IMR-90 (cell line): ENCODE results near the gene EHMT1. TPM values are rescaled to one million over a fixed set of nuclear protein-coding genes. Genes with fewer than 3 reads are reported as not detected.

Experiments used
- ATAC-seq: fragments of 200-7000 bp; cut with Tn5 transposase; 2 replicates; pipeline ENCODE4 v1.9.1; 2020; ENCODE audit warnings: low read depth, mild to moderate bottlenecking, moderate library complexity
- BruUV-seq: library from RNA; stranded (reverse); fragments of 400-500 nt; replicated peaks from 2 replicates; lab custom pipeline; 2021; lab: Mats Ljungman, UMichigan
- CTCF ChIA-PET: fragments of 300-600 bp; formaldehyde crosslinking; extraction: SDS; loops from one replicate; lab custom pipeline; 2021; ENCODE audit warnings: antibody characterized with exemption; lab: Yijun Ruan, JAX
- POLR2A ChIA-PET: fragments of 300-600 bp; sonication (Branson Sonifier 250); formaldehyde crosslinking; loops from one replicate; lab custom pipeline; 2022; ENCODE audit warnings: antibody characterized with exemption; ENCODE audit not compliant: unreplicated experiment; lab: Charles Lee
- DNase-seq: peaks from one replicate; pipeline ENCODE4 v3.0.0; 2013
- H2AFZ ChIP-seq: replicated peaks from 2 replicates; pipeline ENCODE3; 2013; ENCODE audit warnings: low read length, mild to moderate bottlenecking; ENCODE audit not compliant: poor library complexity
- H2AK5ac ChIP-seq: 2 replicates; pipeline ENCODE4 v1.6.1; 2013; ENCODE audit warnings: low read depth, low read length, inconsistent platforms
- H2AK9ac ChIP-seq: replicated peaks from 2 replicates; pipeline ENCODE3; 2013; ENCODE audit warnings: mild to moderate bottlenecking, low read depth, low read length, moderate library complexity; ENCODE audit not compliant: poor library complexity
- H2BK120ac ChIP-seq: 2 replicates; pipeline ENCODE4 v1.6.1; 2013; ENCODE audit warnings: low read depth, low read length, inconsistent platforms
- H2BK15ac ChIP-seq: 3 replicates; pipeline ENCODE4 v1.6.1; 2013; ENCODE audit warnings: low read depth, low read length, inconsistent platforms
- H2BK20ac ChIP-seq: 2 replicates; pipeline ENCODE4 v1.6.1; 2013; ENCODE audit warnings: low read depth, mild to moderate bottlenecking, inconsistent platforms, low read length, moderate library complexity
- H2BK5ac ChIP-seq: 2 replicates; pipeline ENCODE4 v1.6.1; 2013; ENCODE audit warnings: mild to moderate bottlenecking, low read depth, low read length, inconsistent platforms; ENCODE audit not compliant: poor library complexity, severe bottlenecking
- H3K14ac ChIP-seq: replicated peaks from 2 replicates; pipeline ENCODE4 v1.6.1; 2013; ENCODE audit warnings: low read depth, low read length, inconsistent platforms
- H3K18ac ChIP-seq: 2 replicates; pipeline ENCODE4 v1.6.1; 2013; ENCODE audit warnings: low read depth, low read length, control low read depth
- H3K23ac ChIP-seq: 2 replicates; pipeline ENCODE4 v1.6.1; 2013; ENCODE audit warnings: low read depth, low read length, inconsistent platforms
- H3K27ac ChIP-seq: 2 replicates; pipeline ENCODE4 v1.5.1; 2013; ENCODE audit warnings: mild to moderate bottlenecking, control low read depth, low read length; ENCODE audit not compliant: insufficient read depth
- H3K27me3 ChIP-seq: 2 replicates; pipeline ENCODE4 v1.6.1; 2013; ENCODE audit warnings: low read length; ENCODE audit not compliant: control insufficient read depth, insufficient read depth
- H3K36me3 ChIP-seq: 2 replicates; pipeline ENCODE4 v1.6.1; 2013; ENCODE audit warnings: low read length, mixed read lengths; ENCODE audit not compliant: control insufficient read depth, insufficient read depth
- H3K4ac ChIP-seq: 2 replicates; pipeline ENCODE4 v1.6.1; 2013; ENCODE audit warnings: low read depth, low read length, inconsistent platforms
- H3K4me1 ChIP-seq: 2 replicates; pipeline ENCODE4 v1.6.1; 2013; ENCODE audit warnings: low read length, mixed read lengths; ENCODE audit not compliant: control insufficient read depth, insufficient read depth
- H3K4me2 ChIP-seq: 2 replicates; pipeline ENCODE4 v1.6.1; 2013; ENCODE audit warnings: low read depth, mild to moderate bottlenecking, control low read depth, low read length, moderate library complexity
- H3K4me3 ChIP-seq: 2 replicates; pipeline ENCODE4 v1.5.1; 2013; ENCODE audit warnings: low read depth, mild to moderate bottlenecking, control low read depth, low read length, moderate library complexity; ENCODE audit not compliant: insufficient read depth
- H3K56ac ChIP-seq: 2 replicates; pipeline ENCODE4 v1.6.1; 2013; ENCODE audit warnings: low read length, inconsistent platforms; ENCODE audit not compliant: insufficient read depth; ENCODE audit errors: extremely low read depth
- H3K79me1 ChIP-seq, 2 experiments: 2 replicates each; pipeline ENCODE4 v1.6.1; 2013; ENCODE audit warnings: low read length in 2 of 2, inconsistent platforms in 1 of 2, low read depth in 1 of 2
- H3K9ac ChIP-seq: 2 replicates; pipeline ENCODE4 v1.6.1; 2013; ENCODE audit warnings: low read depth, low read length, control low read depth
- H3K9me1 ChIP-seq: 2 replicates; pipeline ENCODE4 v1.6.1; 2013; ENCODE audit warnings: low read length, inconsistent platforms; ENCODE audit not compliant: insufficient read depth
- H3K9me3 ChIP-seq: 2 replicates; pipeline ENCODE4 v1.6.1; 2013; ENCODE audit warnings: low read length; ENCODE audit not compliant: control insufficient read depth, insufficient read depth
- H4K20me1 ChIP-seq: 2 replicates; pipeline ENCODE4 v1.6.1; 2013; ENCODE audit warnings: low read length, inconsistent platforms; ENCODE audit not compliant: insufficient read depth
- H4K5ac ChIP-seq: 2 replicates; pipeline ENCODE4 v1.6.1; 2013; ENCODE audit warnings: mild to moderate bottlenecking, low read depth, low read length, control low read depth
- H4K8ac ChIP-seq, 2 experiments: 2 replicates each; pipeline ENCODE4 v1.6.1; 2013; ENCODE audit warnings: low read depth in 2 of 2, low read length in 2 of 2, control low read depth in 1 of 2, inconsistent platforms in 1 of 2
- H4K91ac ChIP-seq: 2 replicates; pipeline ENCODE4 v1.6.1; 2013; ENCODE audit warnings: low read depth, low read length, inconsistent platforms; ENCODE audit not compliant: insufficient read depth
- BHLHE40 ChIP-seq: fragments of 150-350 bp; IDR thresholded peaks from 2 replicates; pipeline ENCODE4 v1.6.1; 2016; ENCODE audit warnings: mild to moderate bottlenecking, low read depth, low read length
- CEBPB ChIP-seq: IDR thresholded peaks from 2 replicates; pipeline ENCODE4 v1.6.1; 2012; ENCODE audit warnings: low read depth, low read length, improper control_type of control experiment
- FOS ChIP-seq: fragments of 150-350 bp; IDR thresholded peaks from 2 replicates; pipeline ENCODE4 v1.6.1; 2016; ENCODE audit warnings: low read depth, low read length
- MAFK ChIP-seq: IDR thresholded peaks from 2 replicates; pipeline ENCODE4 v1.6.1; 2012; ENCODE audit warnings: low read depth, low read length, improper control_type of control experiment
- MAZ ChIP-seq: IDR thresholded peaks from 2 replicates; pipeline ENCODE4 v1.6.1; 2012; ENCODE audit warnings: low read depth, mild to moderate bottlenecking, low read length, improper control_type of control experiment, moderate library complexity, borderline replicate concordance
- MXI1 ChIP-seq: IDR thresholded peaks from 2 replicates; pipeline ENCODE4 v1.6.1; 2012; ENCODE audit warnings: low read depth, mild to moderate bottlenecking, low read length, moderate library complexity, borderline replicate concordance
- POLR2A ChIP-seq: IDR thresholded peaks from 2 replicates; pipeline ENCODE4 v1.6.1; 2012; ENCODE audit warnings: mild to moderate bottlenecking, low read depth, low read length
- RAD21 ChIP-seq: IDR thresholded peaks from 2 replicates; pipeline ENCODE4 v1.6.1; 2012; ENCODE audit warnings: low read length, improper control_type of control experiment
- RCOR1 ChIP-seq: IDR thresholded peaks from 2 replicates; pipeline ENCODE4 v1.6.1; 2012; ENCODE audit warnings: mild to moderate bottlenecking, low read length, improper control_type of control experiment; ENCODE audit not compliant: insufficient replicate concordance
- RFX5 ChIP-seq: IDR thresholded peaks from 2 replicates; pipeline ENCODE4 v1.8.0; 2012; ENCODE audit warnings: low read depth, mild to moderate bottlenecking, low read length, moderate library complexity
- SMC3 ChIP-seq: fragments of 150-350 bp; IDR thresholded peaks from 2 replicates; pipeline ENCODE4 v1.6.1; 2016; ENCODE audit warnings: low read depth, mild to moderate bottlenecking, antibody characterized with exemption, low read length, moderate library complexity
- WGBS, 2 experiments: methylation state at CpG; one replicate each; pipeline versions ENCODE4 v1.1.5 to v1.1.7; 2013; ENCODE audit warnings: missing lambda C conversion rate in 2 of 2; ENCODE audit not compliant: insufficient read length in 1 of 2; ENCODE audit errors: extremely low coverage in 2 of 2; 5-methylcytosine and 5-hydroxymethylcytosine counted together
- dilution Hi-C: fragments of 300-500 bp; cut with HindIII; formaldehyde crosslinking; loops from one replicate; pipeline ENCODE4 v1.14.3; 2018; ENCODE audit warnings: low sequenced_read_pairs; ENCODE audit not compliant: unreplicated experiment
- in situ Hi-C: fragments of 300-500 bp; cut with MboI; formaldehyde crosslinking; loops from 3 replicates; pipeline ENCODE4 v1.14.3; 2019; ENCODE audit warnings: low sequenced_read_pairs, inconsistent platforms, mixed read lengths
- intact Hi-C: fragments of 100-400 bp; cut with micrococcal nuclease; formaldehyde crosslinking; loops from 2 replicates; pipeline ENCODE4 v1.10.0; 2022
- polyA plus RNA-seq, 3 experiments: library from polyadenylated mRNA; depleted of rRNA; stranded (reverse); fragments of >200 nt; gene quantifications; 2 replicates each; pipeline ENCODE4 v1.2.3, GENCODE V29; 2012; ENCODE audit warnings: low replicate concordance in 1 of 3
- total RNA-seq: library from RNA; depleted of rRNA; stranded (reverse); fragments of >200 nt; gene quantifications from 2 replicates; pipeline ENCODE4 v1.2.3, GENCODE V29; 2012
- TF ChIP-seq, protein P1 (sequence below): fragments of 150-350 bp; IDR thresholded peaks from 2 replicates; pipeline ENCODE4 v1.6.1; 2016; ENCODE audit warnings: low read depth, mild to moderate bottlenecking, low read length, moderate library complexity, borderline replicate concordance
- TF ChIP-seq, protein P2 (sequence below): conservative IDR thresholded peaks from 2 replicates; pipeline ENCODE4 v1.5.1; 2012; ENCODE audit warnings: mild to moderate bottlenecking, low read depth, low read length, improper control_type of control experiment
- TF ChIP-seq, protein P3 (sequence below): fragments of 150-350 bp; IDR thresholded peaks from 2 replicates; pipeline ENCODE4 v1.6.1; 2017; ENCODE audit warnings: mild to moderate bottlenecking, antibody characterized with exemption, low read length, low read depth

EHMT1 gene
- total and polyA plus RNA-seq, 2 of the 4 experiments (the other 2 are of a cell fraction), result 32.8 to 35.1 TPM

DNA sequence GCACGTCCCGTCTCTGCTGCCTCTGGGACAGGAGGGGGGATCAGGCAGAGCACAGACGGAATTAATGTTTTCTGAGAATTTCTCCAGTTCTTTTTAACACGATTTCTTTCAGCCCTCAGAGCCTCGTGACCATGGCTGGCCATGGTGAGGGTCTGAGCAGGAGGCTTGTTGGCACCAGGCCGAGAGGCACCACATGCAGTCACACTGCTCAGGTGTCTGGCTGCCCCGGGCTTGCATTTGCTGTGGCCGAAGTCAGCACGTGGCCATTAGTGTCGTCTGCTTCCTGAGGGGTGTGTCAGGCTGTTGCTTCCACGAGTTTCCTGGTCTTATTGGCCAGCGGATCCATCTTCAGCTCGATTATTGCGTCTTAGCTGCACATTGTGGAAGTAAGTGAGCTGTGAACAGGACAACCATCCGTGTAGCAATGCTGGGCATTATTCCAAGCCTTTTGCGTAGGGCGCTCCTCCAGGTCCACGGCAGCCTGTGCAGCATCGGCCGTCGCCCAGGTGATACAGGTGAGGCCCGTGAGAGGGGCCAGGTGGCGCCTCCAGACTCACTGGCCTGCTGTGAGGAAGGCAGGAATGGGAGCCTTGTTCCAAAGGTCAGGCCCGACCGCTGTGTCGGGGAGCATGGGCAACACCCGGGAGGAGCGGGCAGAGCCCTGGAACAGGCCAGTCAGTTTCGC, 144.6 kb downstream of the EHMT1 start:
- POLR2A ChIA-PET, result no interaction called here

More for the DNA sequence above, 144.6 kb downstream of the EHMT1 start:
- no peak overlapping the region for H3K9ac ChIP-seq
- no peaks in the 10 kb centered on the region for H3K27me3 ChIP-seq
- no peak for TF ChIP-seq RCOR1
- TF ChIP-seq BHLHE40, result no peak
- TF ChIP-seq, protein P1, sequence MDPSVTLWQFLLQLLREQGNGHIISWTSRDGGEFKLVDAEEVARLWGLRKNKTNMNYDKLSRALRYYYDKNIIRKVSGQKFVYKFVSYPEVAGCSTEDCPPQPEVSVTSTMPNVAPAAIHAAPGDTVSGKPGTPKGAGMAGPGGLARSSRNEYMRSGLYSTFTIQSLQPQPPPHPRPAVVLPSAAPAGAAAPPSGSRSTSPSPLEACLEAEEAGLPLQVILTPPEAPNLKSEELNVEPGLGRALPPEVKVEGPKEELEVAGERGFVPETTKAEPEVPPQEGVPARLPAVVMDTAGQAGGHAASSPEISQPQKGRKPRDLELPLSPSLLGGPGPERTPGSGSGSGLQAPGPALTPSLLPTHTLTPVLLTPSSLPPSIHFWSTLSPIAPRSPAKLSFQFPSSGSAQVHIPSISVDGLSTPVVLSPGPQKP, result no peak
- no peak for TF ChIP-seq MAFK
- no peak for TF ChIP-seq MAZ
- no peak for TF ChIP-seq FOS
- TF ChIP-seq CEBPB, result no peak
- no peak for TF ChIP-seq SMC3
- TF ChIP-seq MXI1, result no peak
- TF ChIP-seq, protein P2, sequence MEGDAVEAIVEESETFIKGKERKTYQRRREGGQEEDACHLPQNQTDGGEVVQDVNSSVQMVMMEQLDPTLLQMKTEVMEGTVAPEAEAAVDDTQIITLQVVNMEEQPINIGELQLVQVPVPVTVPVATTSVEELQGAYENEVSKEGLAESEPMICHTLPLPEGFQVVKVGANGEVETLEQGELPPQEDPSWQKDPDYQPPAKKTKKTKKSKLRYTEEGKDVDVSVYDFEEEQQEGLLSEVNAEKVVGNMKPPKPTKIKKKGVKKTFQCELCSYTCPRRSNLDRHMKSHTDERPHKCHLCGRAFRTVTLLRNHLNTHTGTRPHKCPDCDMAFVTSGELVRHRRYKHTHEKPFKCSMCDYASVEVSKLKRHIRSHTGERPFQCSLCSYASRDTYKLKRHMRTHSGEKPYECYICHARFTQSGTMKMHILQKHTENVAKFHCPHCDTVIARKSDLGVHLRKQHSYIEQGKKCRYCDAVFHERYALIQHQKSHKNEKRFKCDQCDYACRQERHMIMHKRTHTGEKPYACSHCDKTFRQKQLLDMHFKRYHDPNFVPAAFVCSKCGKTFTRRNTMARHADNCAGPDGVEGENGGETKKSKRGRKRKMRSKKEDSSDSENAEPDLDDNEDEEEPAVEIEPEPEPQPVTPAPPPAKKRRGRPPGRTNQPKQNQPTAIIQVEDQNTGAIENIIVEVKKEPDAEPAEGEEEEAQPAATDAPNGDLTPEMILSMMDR, result no peak
- TF ChIP-seq POLR2A, result no peak
- TF ChIP-seq, protein P3, sequence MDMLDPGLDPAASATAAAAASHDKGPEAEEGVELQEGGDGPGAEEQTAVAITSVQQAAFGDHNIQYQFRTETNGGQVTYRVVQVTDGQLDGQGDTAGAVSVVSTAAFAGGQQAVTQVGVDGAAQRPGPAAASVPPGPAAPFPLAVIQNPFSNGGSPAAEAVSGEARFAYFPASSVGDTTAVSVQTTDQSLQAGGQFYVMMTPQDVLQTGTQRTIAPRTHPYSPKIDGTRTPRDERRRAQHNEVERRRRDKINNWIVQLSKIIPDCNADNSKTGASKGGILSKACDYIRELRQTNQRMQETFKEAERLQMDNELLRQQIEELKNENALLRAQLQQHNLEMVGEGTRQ, result no peak
- TF ChIP-seq RFX5, result no peak
- TF ChIP-seq RAD21, result no peak
- H3K27ac ChIP-seq, result no peak overlapping the region
- H3K9me1 ChIP-seq, result peaks cover 15% of the 10 kb centered on the region
- H4K5ac ChIP-seq, result no peak overlapping the region
- CTCF ChIA-PET, result no interaction called here
- H3K18ac ChIP-seq, result no peak overlapping the region
- peaks cover 16 to 58% of the 10 kb centered on the region in 2 experiments for H3K79me1 ChIP-seq
- no peak overlapping the region for H2BK20ac ChIP-seq
- no peak overlapping the region for H3K23ac ChIP-seq
- H3K9me3 ChIP-seq, result no peaks in the 10 kb centered on the region
- H2BK15ac ChIP-seq, result no peak overlapping the region
- no peak overlapping the region for H4K8ac ChIP-seq
- no peak overlapping the region for H3K14ac ChIP-seq
- H3K56ac ChIP-seq, result no peak overlapping the region
- no peaks in the 10 kb centered on the region for H3K4me1 ChIP-seq
- H2AK5ac ChIP-seq, result no peak overlapping the region
- no peak overlapping the region for H3K4me2 ChIP-seq
- 94% methylated on average over 22 of the region's 29 CpGs; no CpG with 5 or more reads in 1 of the 2 experiments for whole genome bisulfite sequencing, 2 experiments
- dilution Hi-C loops (no loop called here), intact Hi-C loops (no loop called here), in situ Hi-C loops (no loop called here)
- H2BK120ac ChIP-seq, result no peak overlapping the region
- no peak overlapping the region for H2AK9ac ChIP-seq
- no peak for ATAC-seq
- no peak overlapping the region for H2BK5ac ChIP-seq
- H3K36me3 ChIP-seq, result peaks cover 57% of the 10 kb centered on the region
- no peak overlapping the region for H2AFZ ChIP-seq
- no peak overlapping the region for H3K4me3 ChIP-seq
- peaks cover 3% of the 10 kb centered on the region; the same call in 1 of the 2 replicates for H4K20me1 ChIP-seq
- DNase-seq, result no peak
- H4K91ac ChIP-seq, result no peak overlapping the region
- H3K4ac ChIP-seq, result no peak overlapping the region
- BruUV-seq, result no TSS peak
